Cardiac muscle cell (in vitro differentiated cells and primary cell): ENCODE results near the gene HIP1. TPM values are rescaled to one million over a fixed set of nuclear protein-coding genes. Genes with fewer than 3 reads are reported as not detected.

Source experiments
- DNase-seq, 2 donors: peaks; one replicate each; pipeline versions ENCODE4 v3.0.0 to v3.0.0-alpha.2; 2010 to 2017; ENCODE audit warnings: low read depth in 1 of 2, low spot score in 1 of 2
- H3K27ac ChIP-seq: fragments of 200-600 bp; sonication (generic); 2 replicates; pipeline ENCODE4 v1.5.1; 2016
- H3K27me3 ChIP-seq: fragments of 200-600 bp; sonication (generic); 2 replicates; pipeline ENCODE4 v1.6.0; 2016; ENCODE audit warnings: control low read depth
- H3K36me3 ChIP-seq: fragments of 200-600 bp; sonication (generic); 2 replicates; pipeline ENCODE4 v1.5.1; 2016; ENCODE audit warnings: control low read depth
- H3K4me1 ChIP-seq: fragments of 200-600 bp; sonication (generic); 2 replicates; pipeline ENCODE4 v1.8.1; 2017; ENCODE audit warnings: low read depth, mild to moderate bottlenecking, mixed run types
- H3K4me3 ChIP-seq: fragments of 200-600 bp; sonication (generic); 2 replicates; pipeline ENCODE4 v1.5.1; 2016; ENCODE audit warnings: mild to moderate bottlenecking
- H3K9me3 ChIP-seq: fragments of 200-600 bp; sonication (generic); 2 replicates; pipeline ENCODE4 v1.5.1; 2017; ENCODE audit warnings: low read depth, mild to moderate bottlenecking, control low read depth
- CTCF ChIP-seq: IDR thresholded peaks from 2 replicates; pipeline ENCODE4 v1.5.1; 2012; ENCODE audit warnings: low read depth, mild to moderate bottlenecking, low read length
- polyA plus RNA-seq: library from polyadenylated mRNA; unstranded; fragments of >200 nt; fragmentation: Nextera tagmentation; extraction: Ambion mirVana; gene quantifications from 2 replicates; pipeline ENCODE4 v1.2.1, GENCODE V29; 2016
- total RNA-seq: library from RNA; depleted of rRNA; stranded (reverse); fragments of >200 nt; gene quantifications from 2 replicates; pipeline ENCODE4 v1.2.3, GENCODE V29; 2016

The HIP1 gene
- total and polyA plus RNA-seq, 2 experiments from 2014 or later: 21.2 to 34.6 TPM

DNA sequence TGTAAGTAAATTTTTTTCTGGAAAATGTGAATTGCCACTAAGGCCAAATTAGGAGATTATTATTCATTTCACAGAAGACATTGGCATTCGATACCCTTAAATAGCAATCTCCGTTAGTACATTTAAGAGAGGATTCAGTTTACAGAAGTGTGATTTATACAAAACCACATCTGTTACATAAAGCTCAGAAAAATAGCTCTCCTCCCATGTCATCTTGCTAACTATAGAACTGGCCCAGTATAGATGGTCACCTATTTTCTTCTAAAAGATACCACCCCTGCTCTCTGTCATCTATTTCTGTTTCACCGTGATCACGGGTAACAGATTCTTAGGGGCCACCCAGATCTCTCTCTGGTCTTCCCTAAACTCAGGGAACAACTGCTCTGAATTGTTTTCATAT lies 119.1 kb downstream of the HIP1 start:
- H3K27me3 ChIP-seq: no peaks in the 10 kb centered on the region
- no peak overlapping the region for H3K27ac ChIP-seq
- peaks cover 10% of the 10 kb centered on the region for H3K4me1 ChIP-seq
- no peaks in the 10 kb centered on the region for H3K9me3 ChIP-seq
- no peak for DNase-seq
- H3K36me3 ChIP-seq: no peaks in the 10 kb centered on the region
- no peak for TF ChIP-seq CTCF
- H3K4me3 ChIP-seq: no peak overlapping the region

DNA sequence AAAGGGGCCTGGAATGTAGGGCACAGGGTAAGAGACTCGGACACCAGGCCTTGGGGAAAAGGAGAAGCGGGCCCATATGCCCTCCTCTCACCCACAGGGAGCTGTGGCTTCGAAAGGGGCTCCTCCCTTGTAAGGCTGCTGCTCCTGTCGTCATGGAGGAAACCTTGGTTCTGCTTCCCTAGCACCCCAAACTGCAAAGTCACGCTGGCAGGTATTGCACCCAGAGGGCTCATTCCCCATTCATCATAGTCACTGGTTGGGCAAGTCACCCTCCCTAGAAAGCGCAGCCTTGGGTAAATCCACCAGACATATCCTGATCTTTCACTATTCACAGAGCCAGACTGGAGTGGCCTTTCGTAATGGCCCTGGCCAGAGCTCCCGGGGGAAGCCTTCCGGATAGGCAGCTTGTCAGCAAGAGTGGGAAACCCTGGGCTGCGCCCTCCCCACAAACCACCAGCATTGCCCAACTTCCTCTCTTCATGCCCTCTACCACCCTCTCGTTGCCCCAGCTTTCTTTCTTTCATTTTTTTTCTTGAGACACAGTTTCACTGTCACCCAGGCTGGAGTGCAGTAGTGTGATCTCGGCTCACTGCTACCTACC lies 121.0 kb downstream of the HIP1 start:
- Histone ChIP-seq H3K4me1 (no peaks in the 10 kb centered on the region), H3K27me3 (no peaks in the 10 kb centered on the region), H3K4me3 (no peak overlapping the region), H3K9me3 (no peaks in the 10 kb centered on the region), H3K27ac (no peak overlapping the region), H3K36me3 (no peaks in the 10 kb centered on the region)
- no peak for TF ChIP-seq CTCF
- DNase-seq: peak in 1 of 2 donors; percentile 89

- no peaks in the 10 kb centered on the region for H3K27me3 ChIP-seq
- no peak overlapping the region for H3K27ac ChIP-seq
- H3K4me3 ChIP-seq: no peak overlapping the region
- no peaks in the 10 kb centered on the region for H3K4me1 ChIP-seq
- H3K9me3 ChIP-seq: no peaks in the 10 kb centered on the region
- no peak for DNase-seq
- H3K36me3 ChIP-seq: no peaks in the 10 kb centered on the region
- TF ChIP-seq CTCF: no peak
Measured at GRCh38 chr7:75616421-75617167, 122.1 kb downstream of the HIP1 start.

DNA sequence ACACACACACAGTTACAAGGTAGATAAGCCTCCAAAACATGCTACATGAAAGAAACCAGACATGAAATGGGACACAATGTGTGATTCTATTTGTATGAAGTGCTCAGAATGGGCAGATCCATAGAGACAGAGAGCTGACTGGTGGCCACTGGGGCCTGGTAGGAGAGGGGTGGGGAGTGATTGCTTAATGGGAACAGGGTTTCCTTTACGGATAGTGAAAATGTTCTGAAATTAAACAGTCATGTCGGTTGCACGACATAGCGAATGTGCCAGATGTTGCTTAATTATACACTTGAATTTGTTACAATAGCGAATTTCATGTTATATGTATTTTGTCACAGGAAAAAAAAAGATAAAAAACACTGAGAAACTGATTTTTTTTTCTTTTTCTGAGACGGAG lies 124.3 kb downstream of the HIP1 start:
- Histone ChIP-seq H3K4me1 (no peaks in the 10 kb centered on the region), H3K4me3 (no peak overlapping the region), H3K27me3 (no peaks in the 10 kb centered on the region), H3K9me3 (no peaks in the 10 kb centered on the region), H3K36me3 (no peaks in the 10 kb centered on the region), H3K27ac (no peak overlapping the region)
- DNase-seq: no peak
- no peak for TF ChIP-seq CTCF

DNA sequence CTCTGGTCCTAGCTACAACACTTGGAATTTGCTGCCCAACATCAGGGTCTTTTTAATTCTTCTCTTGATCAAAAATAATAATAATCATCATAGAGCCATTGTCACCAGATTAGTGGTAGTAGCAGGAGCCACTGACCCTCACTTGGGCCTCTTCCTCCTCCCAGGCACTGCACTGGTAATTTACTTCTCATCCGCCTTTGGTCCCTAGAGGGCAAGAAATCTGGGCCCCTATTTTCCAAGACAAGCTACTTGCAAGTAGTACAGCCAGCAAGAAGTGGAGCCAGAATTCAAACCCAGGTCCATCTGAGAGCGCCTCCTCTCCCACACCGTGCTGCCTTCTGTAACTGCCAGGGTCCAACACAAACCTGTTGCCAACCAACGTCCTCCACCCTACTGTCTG lies 125.4 kb downstream of the HIP1 start:
- no peak for DNase-seq
- Histone ChIP-seq H3K4me3 (no peak overlapping the region), H3K9me3 (no peaks in the 10 kb centered on the region), H3K27me3 (no peaks in the 10 kb centered on the region), H3K27ac (no peak overlapping the region), H3K36me3 (no peaks in the 10 kb centered on the region), H3K4me1 (no peaks in the 10 kb centered on the region)
- no peak for TF ChIP-seq CTCF
